Epidermal melanocyte (primary cell): ENCODE results near the gene ZNF579.
A peak's percentile ranks its signal among the peaks of the same experiment; 100 is the strongest.
"Not testable (repeated sequence)": the region's sequence is repeated elsewhere in the genome, so short reads cannot be mapped to it uniquely, and the experiment has no call there.

Experiments
- DNase-seq: peaks from one replicate; pipeline ENCODE4 v3.0.0; 2011; ENCODE audit warnings: low spot score; ENCODE audit not compliant: insufficient read length

ZNF579 gene

GRCh38 chr19:55573929-55574328 is 6.7 kb downstream of the ZNF579 start:
- DNase-seq = not testable (repeated sequence)

DNA sequence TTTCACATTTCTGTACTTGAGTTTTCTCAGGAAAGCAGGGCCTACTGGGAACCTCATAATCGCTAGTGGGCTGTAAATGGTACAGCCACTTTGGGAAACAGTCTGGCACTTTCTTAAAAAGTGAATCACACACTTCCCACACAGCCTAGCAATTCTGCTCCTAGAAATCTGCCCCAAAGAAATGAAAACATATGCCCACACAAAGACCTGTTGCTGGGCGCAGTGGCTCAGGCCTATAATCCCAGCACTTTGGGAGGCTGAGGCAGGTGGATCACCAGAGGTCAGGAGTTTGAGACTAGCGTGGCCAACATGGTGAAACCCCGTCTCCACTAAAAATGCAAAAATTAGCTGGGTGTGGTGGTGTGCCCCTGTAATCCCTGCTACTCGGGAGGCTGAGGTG is 11.2 kb downstream of the ZNF579 start:
- DNase-seq = not testable (repeated sequence)

- DNase-seq = no peak
Observed at GRCh38 chr19:55567708-55568328, 12.8 kb downstream of the ZNF579 start.

DNA sequence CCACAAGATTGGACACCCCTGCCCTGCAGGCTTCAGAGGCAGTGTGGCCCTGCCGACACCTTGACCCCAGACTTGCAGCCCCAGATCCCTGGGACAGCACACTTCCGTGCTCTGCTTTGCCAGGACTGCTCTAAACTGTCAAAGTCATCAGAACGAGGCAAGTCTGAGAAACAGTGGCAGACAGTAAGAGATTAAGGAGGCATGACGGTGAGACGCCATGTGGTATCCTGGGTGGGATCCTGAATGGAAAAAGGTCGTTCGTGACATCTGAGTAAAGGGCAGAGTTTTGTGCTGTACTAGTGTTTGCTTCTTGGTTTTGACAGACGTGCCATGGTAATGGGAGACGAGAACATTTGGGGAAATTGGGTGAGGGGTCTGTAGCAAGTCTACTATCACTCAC is 13.8 kb downstream of the ZNF579 start:
- no peak for DNase-seq

DNA sequence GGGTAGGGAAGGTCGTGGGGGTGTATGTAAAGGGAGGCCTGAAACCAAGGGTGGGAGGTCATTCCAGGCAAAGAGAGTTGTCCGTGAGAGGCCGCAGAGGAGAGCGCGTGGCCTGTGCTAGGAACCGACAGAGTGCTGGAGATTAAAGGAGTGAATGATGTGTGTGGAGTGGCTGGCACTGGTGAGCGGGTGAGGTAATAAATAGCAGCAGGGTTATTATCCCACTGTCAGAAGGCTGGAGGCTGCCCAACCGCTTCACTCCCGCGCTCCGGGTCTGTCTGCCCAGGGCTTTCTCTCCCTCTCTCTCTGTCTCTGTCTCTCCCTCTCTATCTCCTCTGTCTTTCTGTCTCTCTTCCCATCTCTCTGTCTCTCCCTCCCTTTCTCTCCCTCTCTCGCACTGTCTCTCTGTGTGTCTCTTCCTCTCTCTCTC is 17.4 kb downstream of the ZNF579 start:
- DNase-seq = no peak

DNA sequence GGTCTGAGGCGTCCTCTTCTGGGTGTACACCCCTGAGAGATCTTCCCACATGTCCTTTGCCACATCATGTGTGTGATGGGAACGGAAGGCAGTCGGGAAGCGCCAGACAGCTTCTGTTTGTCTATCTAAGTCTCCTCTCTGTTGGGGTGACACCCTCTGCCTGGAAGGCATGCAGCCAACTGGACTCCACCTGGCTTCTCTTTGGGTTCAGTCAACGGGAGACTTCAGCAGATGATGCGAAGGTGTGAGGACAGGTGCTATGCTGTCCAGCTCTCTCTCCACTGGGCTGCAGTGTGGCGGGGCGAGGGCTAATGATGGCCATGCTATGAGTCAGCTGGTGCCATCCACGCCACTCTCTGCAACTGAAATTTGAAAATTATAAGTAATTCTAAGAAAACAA is 21.0 kb downstream of the ZNF579 start:
- no peak for DNase-seq

GRCh38 chr19:55554741-55555152 is 25.9 kb downstream of the ZNF579 start:
- DNase-seq = no peak

DNA sequence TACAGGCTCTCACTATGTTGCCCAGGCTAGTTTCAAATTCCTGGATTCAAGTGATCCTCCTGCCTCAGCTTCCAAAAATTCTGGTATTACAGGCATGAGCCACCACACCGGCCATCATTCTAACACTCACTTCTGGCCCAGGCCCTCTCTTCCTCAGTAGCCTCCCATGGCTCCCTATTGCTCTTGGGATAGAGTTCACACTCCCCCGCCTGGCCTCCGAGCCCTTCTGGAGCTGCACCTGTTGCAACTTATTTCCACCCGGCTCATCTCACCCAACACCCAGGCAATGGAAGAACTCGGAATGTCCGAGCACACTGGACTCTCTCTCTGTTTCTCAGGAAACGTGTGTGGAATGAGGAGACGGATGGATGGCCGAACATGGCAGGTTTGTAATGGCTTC is 26.3 kb downstream of the ZNF579 start:
- no peak for DNase-seq

GRCh38 chr19:55553217-55554182 is 27.1 kb downstream of the ZNF579 start:
- no peak for DNase-seq

DNA sequence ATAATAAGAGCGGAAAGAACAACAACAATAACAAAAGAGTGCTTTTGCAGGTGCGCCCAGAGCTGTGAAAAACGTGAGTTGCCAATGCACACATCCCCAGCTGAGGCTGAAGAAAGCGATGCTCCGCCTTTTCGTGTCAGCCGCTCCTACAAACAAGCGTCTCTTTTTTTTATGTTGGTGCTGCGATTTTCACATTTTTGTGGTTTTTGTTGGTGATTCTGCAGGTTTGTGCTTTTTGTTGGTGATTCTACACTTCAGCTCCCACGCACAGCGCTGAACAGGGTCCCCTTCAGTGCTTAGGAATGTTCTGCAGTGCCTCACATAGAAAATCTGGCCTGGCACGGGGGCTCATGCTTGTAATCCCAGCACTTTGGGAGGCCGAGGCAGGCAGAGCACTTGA is 28.0 kb downstream of the ZNF579 start:
- DNase-seq = peak; percentile 53

- no peak for DNase-seq
Observed at GRCh38 chr19:55552206-55552605, 28.4 kb downstream of the ZNF579 start.

DNA sequence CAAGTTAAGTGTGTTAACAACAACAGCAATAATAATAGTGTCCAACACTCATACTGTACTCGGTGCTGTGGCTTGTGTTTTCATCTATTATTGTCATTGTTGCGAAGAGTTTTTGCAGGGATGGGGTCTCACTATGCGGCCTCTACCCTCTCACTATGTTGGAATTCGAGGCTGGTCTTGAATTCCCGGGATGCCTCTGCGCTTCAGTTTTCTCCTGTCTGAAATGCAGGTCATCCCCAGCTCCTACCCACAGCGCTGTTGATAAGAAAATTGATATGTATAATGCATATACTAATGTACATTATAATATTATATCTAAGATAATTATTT is 30.4 kb downstream of the ZNF579 start:
- no peak for DNase-seq

DNA sequence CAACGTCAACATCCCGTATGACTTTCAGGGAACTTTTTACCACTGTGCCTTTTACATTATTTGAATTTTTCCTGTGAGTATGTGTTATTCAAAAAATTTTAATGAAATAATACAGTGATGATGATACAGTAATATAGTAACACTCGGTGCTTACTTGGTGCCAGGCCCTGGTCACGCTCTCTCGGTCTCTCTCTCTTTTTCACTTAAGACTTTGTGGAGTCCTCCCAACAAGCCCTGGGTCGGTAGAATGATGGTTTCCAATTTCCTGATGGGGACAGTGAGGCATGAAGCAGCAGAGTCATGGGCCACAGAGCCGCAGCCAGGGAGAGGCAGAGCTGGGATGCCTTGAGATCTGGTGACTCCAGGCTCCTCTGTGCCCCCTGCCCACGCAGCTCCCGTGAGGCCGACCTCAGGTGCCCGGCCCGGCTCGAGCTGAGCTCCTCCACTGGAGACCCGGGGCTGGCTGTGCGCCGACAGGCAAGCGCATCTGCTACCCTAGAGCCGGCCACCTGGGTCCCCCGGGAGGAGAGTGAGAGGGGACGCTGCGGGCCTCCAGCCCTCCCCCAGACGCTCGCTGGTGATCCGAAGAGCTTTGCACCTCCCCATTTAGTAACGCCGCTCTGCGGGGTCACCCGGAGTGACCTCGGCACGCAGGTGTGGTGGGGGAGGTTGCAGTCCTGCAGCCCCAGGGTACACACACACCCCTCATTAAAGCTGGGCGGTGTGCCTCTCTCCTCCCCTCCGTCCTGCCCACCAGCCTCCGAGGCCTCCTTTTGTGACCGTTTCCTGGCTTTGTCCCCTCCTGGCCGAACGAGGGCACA is 30.9 kb downstream of the ZNF579 start:
- no peak for DNase-seq

GRCh38 chr19:55546822-55547614 is 33.6 kb downstream of the ZNF579 start:
- DNase-seq = no peak

- no peak for DNase-seq
Observed at GRCh38 chr19:55546011-55546410, 34.6 kb downstream of the ZNF579 start.

GRCh38 chr19:55545443-55545842 is 35.2 kb downstream of the ZNF579 start, which contains the start of gene SBK3:
TSS of gene SBK3 (minus strand) at chr19:55545543. CDS start at chr19:55545543, 0 bp downstream.
- DNase-seq = no peak

DNA sequence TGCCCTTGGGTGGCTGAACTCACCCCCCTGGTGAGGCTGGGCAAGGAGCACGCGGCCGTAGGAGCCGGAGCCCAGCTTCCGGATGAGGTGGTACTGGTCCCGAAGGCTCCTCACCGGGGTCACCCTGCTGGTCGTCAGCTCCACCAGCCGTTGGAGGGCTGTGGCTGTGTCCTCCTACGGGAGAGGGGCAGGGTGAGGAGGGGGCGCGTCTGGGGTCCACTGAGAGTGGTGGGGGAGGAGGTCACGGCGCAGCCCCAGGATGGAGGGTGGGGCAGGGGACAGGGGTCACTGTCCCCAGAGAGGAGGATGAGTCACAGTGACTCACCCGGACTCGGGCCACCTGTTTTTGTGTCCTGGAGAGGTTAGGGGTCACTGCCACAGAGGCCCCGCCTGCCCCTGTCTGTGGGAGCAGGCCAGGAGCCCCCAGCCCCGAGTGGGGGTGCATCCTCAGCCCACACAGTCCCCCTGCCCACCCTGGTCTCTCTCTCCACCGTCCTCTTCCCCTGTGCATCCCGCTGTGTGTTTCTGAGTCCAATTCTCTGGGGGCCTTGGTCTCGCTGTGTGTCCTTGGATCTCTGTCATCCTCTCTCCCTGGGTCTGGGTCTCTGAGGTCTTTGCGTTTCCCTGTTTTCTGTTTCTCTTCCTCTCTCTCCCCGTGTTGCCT is 35.7 kb downstream of the ZNF579 start:
- no peak for DNase-seq

DNA sequence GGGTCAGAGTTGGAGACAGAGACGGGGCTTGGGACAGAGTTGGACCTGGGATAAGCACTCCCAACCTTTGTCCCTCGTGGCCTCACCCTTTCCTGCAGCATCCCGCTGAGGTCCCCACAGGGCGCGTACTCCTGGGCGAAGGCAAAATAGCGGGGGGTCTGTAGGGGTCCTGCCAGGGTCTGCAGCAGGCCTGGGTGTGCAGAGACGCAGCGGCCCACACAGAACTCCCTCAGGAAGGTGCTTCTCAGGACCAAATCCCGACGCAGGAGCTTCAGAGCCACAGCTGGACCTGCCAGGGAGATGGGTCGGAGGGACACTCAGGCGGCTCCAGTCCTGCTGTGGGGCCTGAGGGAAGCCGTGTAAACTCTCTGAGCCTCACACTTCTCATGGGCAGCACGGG is 36.6 kb downstream of the ZNF579 start:
- DNase-seq = no peak

DNA sequence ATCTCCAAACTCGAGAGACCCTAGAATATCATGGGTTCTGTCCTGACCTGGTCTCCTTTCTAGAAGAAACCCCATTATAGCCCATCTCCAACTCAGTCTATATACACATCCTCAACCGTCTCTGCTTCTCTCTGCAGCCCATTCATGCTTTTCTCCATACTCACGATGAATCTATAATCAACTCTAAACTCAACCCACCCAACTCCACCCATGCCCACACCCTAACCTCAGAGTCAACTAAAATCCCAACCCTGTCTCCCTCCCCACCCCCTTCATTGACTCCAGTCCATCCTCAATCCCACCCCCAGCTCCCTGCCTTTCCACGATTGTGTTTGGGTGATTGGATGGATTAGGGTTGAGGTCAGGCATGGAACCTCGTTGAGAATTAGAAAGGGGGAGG is 37.1 kb downstream of the ZNF579 start:
- DNase-seq = no peak

- no peak for DNase-seq
Observed at GRCh38 chr19:55542292-55542855, 38.3 kb downstream of the ZNF579 start.
